ENCODE measurements around the gene LFNG. TPM values are rescaled to one million over a fixed set of nuclear protein-coding genes. Genes with fewer than 3 reads are reported as not detected.

The LFNG gene
- total and polyA plus RNA-seq, 10 donors: 21.2 to 47.4 (median 34.0) TPM

GRCh38 chr7:2551418-2551817 is 31.8 kb downstream of the LFNG start:
- H3K27ac ChIP-seq: no peak overlapping the region
- intact Hi-C loops (cut with DNase I; ENCODE audit: low total_unique reads): no loop called here
- H3K9me3 ChIP-seq: no peaks in the 10 kb centered on the region
- H3K36me3 ChIP-seq: peaks cover 0 to 57% (median 35%) of the 10 kb centered on the region in 6 donors
- WGBS, 5 donors: 93 to 97% (median 96%) methylated on average over 8 of the region's 8 CpGs
- peaks cover 18 to 47% (median 32%) of the 10 kb centered on the region in 6 donors for H3K4me1 ChIP-seq
- no peaks in the 10 kb centered on the region for H3K27me3 ChIP-seq (replicated peaks in 1 of 7)
- DNase-seq: no peak
- no peak overlapping the region for H3K4me3 ChIP-seq
- TF ChIP-seq POLR2A (IDR thresholded peaks at IDR 0.05) (no peak), POLR2AphosphoS5 (IDR thresholded peaks at IDR 0.05) (no peak), CTCF (IDR thresholded peaks at IDR 0.05 in 8 of 11, conservative IDR thresholded peaks at IDR 0.05 in 3 of 11) (no peak)

GRCh38 chr7:2553108-2553507 is 33.5 kb downstream of the LFNG start:
- intact Hi-C loops (cut with DNase I; ENCODE audit: low total_unique reads): no loop called here
- H3K27me3 ChIP-seq (replicated peaks in 1 of 7): no peaks in the 10 kb centered on the region
- 90 to 97% (median 94%) methylated on average over 10 of the region's 10 CpGs for WGBS, 5 donors

GRCh38 chr7:2553831-2554581 is 34.4 kb downstream of the LFNG start:
- Histone ChIP-seq H3K4me1 (peaks cover 22 to 72% (median 54%) of the 10 kb centered on the region in 6 donors), H3K27ac (peak overlapping the region in 2 of 8 donors; percentile 98 to 99), H3K27me3 (replicated peaks in 1 of 7) (no peaks in the 10 kb centered on the region), H3K9me3 (no peaks in the 10 kb centered on the region), H3K4me3 (peak overlapping the region; percentile 79 to 96 (median 88)), H3K36me3 (peaks cover 0 to 31% (median 10%) of the 10 kb centered on the region in 6 donors)
- intact Hi-C loops (cut with DNase I; ENCODE audit: low total_unique reads): no loop called here
- no peak for DNase-seq
- TF ChIP-seq CTCF (IDR thresholded peaks at IDR 0.05 in 8 of 11, conservative IDR thresholded peaks at IDR 0.05 in 3 of 11) (no peak), POLR2AphosphoS5 (IDR thresholded peaks at IDR 0.05) (no peak), POLR2A (IDR thresholded peaks at IDR 0.05) (no peak)
- WGBS, 5 donors: 78 to 90% (median 81%) methylated on average over 16 of the region's 16 CpGs

More at GRCh38 chr7:2553108-2553507, 33.5 kb downstream of the LFNG start:
- peaks cover 22 to 64% (median 46%) of the 10 kb centered on the region in 6 donors for H3K4me1 ChIP-seq
- no peak overlapping the region for H3K4me3 ChIP-seq
- no peak for TF ChIP-seq POLR2A (IDR thresholded peaks at IDR 0.05)
- no peak for TF ChIP-seq CTCF (IDR thresholded peaks at IDR 0.05 in 8 of 11, conservative IDR thresholded peaks at IDR 0.05 in 3 of 11)
- no peak for TF ChIP-seq POLR2AphosphoS5 (IDR thresholded peaks at IDR 0.05)
- no peaks in the 10 kb centered on the region for H3K9me3 ChIP-seq
- peaks cover 0 to 40% (median 19%) of the 10 kb centered on the region in 6 donors for H3K36me3 ChIP-seq
- no peak overlapping the region for H3K27ac ChIP-seq
- no peak for DNase-seq

GRCh38 chr7:2554661-2555111 is 35.1 kb downstream of the LFNG start:
- WGBS, 5 donors: 0 to 4% (median 2%) methylated on average over 6 to 12 of the region's 12 CpGs
- H3K27ac ChIP-seq: peak overlapping the region in 7 of 8 donors; percentile 97 to 100 (median 99)

More at GRCh38 chr7:2554661-2555111, 35.1 kb downstream of the LFNG start:
- Histone ChIP-seq H3K4me1 (peaks cover 22 to 77% (median 59%) of the 10 kb centered on the region in 6 donors), H3K9me3 (no peaks in the 10 kb centered on the region), H3K36me3 (peaks cover 0 to 24% (median 9%) of the 10 kb centered on the region in 6 donors), H3K27me3 (replicated peaks in 1 of 7) (no peaks in the 10 kb centered on the region), H3K4me3 (peak overlapping the region; percentile 79 to 96 (median 88))
- no peak for TF ChIP-seq POLR2A (IDR thresholded peaks at IDR 0.05)
- TF ChIP-seq CTCF (IDR thresholded peaks at IDR 0.05 in 8 of 11, conservative IDR thresholded peaks at IDR 0.05 in 3 of 11): no peak
- no peak for TF ChIP-seq POLR2AphosphoS5 (IDR thresholded peaks at IDR 0.05)
- intact Hi-C loops (cut with DNase I; ENCODE audit: low total_unique reads): no loop called here
- DNase-seq: peak; percentile 81

All from spleen (tissue), 11 donors.